ENCODE results near the gene NEDD4L. TPM values are rescaled to one million over a fixed set of nuclear protein-coding genes. Genes with fewer than 3 reads are reported as not detected.

Gene NEDD4L
- total and polyA plus RNA-seq, 2 experiments from 2014 or later = 36.2 to 72.3 TPM

- H4K20me1 ChIP-seq (replicated peaks; ENCODE audit: insufficient read depth) = no peaks in the 10 kb centered on the region; the same call in 1 of the 2 replicates
- Mint-ChIP-seq H3K27ac (no peak overlapping the region), H3K4me3 (no peak overlapping the region), H3K9me3 (no peaks in the 10 kb centered on the region), H3K27me3 (ENCODE audit: insufficient read depth, low read depth, poor library complexity) (peaks cover 7% of the 10 kb centered on the region), H3K36me3 (ENCODE audit: low read depth) (peaks cover 61% of the 10 kb centered on the region), H3K4me1 (peaks cover 5% of the 10 kb centered on the region; the same call in 2 of the 3 replicates)
- no peak for DNase-seq (ENCODE audit: low spot score)
- H3K27ac ChIP-seq (ENCODE audit: low read depth) = no peak overlapping the region
- no peaks in the 10 kb centered on the region for H3K79me2 ChIP-seq (replicated peaks; ENCODE audit: insufficient read depth)
- peaks cover 12% of the 10 kb centered on the region; the same call in 1 of the 2 replicates for H3K36me3 ChIP-seq (ENCODE audit: insufficient read depth)
- H3F3A ChIP-seq (replicated peaks; ENCODE audit: low read depth) = no peaks in the 10 kb centered on the region
- no peak for ATAC-seq
- no peaks in the 10 kb centered on the region for H3K27me3 ChIP-seq (ENCODE audit: insufficient read depth)
- no peaks in the 10 kb centered on the region for H3K9me2 ChIP-seq (ENCODE audit: insufficient read depth)
- H2AFZ ChIP-seq = no peak overlapping the region
- no peak overlapping the region for H3K4me2 ChIP-seq
- H3K4me1 ChIP-seq (ENCODE audit: insufficient read depth) = no peaks in the 10 kb centered on the region; the same call in 1 of the 2 replicates
- no peak overlapping the region for H3K4me3 ChIP-seq
- TF ChIP-seq EZH2 (IDR thresholded peaks at IDR 0.05; ENCODE audit: low read depth, unreplicated experiment) = no peak
- no peak for TF ChIP-seq NANOG (IDR thresholded peaks at IDR 0.05; ENCODE audit: borderline replicate concordance)
- TF ChIP-seq JUNB (IDR thresholded peaks at IDR 0.05; ENCODE audit: unreplicated experiment) = no peak
- no peak for TF ChIP-seq EZH2phosphoT487 (IDR thresholded peaks at IDR 0.05; ENCODE audit: unreplicated experiment)
- no peak for TF ChIP-seq ZNF331 (CRISPR knock-in tag; IDR thresholded peaks at IDR 0.05; ENCODE audit: low read depth)
- TF ChIP-seq CTCF (conservative IDR thresholded peaks at IDR 0.05; ENCODE audit: low read depth in 2 of 2) = no peak
- TF ChIP-seq STAT1 (IDR thresholded peaks at IDR 0.05; ENCODE audit: unreplicated experiment) = no peak
- TF ChIP-seq ETS1 (IDR thresholded peaks at IDR 0.05) = no peak
- TF ChIP-seq, protein P1, sequence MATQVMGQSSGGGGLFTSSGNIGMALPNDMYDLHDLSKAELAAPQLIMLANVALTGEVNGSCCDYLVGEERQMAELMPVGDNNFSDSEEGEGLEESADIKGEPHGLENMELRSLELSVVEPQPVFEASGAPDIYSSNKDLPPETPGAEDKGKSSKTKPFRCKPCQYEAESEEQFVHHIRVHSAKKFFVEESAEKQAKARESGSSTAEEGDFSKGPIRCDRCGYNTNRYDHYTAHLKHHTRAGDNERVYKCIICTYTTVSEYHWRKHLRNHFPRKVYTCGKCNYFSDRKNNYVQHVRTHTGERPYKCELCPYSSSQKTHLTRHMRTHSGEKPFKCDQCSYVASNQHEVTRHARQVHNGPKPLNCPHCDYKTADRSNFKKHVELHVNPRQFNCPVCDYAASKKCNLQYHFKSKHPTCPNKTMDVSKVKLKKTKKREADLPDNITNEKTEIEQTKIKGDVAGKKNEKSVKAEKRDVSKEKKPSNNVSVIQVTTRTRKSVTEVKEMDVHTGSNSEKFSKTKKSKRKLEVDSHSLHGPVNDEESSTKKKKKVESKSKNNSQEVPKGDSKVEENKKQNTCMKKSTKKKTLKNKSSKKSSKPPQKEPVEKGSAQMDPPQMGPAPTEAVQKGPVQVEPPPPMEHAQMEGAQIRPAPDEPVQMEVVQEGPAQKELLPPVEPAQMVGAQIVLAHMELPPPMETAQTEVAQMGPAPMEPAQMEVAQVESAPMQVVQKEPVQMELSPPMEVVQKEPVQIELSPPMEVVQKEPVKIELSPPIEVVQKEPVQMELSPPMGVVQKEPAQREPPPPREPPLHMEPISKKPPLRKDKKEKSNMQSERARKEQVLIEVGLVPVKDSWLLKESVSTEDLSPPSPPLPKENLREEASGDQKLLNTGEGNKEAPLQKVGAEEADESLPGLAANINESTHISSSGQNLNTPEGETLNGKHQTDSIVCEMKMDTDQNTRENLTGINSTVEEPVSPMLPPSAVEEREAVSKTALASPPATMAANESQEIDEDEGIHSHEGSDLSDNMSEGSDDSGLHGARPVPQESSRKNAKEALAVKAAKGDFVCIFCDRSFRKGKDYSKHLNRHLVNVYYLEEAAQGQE (IDR thresholded peaks at IDR 0.05; ENCODE audit: unreplicated experiment) = no peak
- no peak for TF ChIP-seq CREB1 (CRISPR knock-in tag; IDR thresholded peaks at IDR 0.05; ENCODE audit: low read depth)
- TF ChIP-seq ZNF114 (CRISPR knock-in tag; IDR thresholded peaks at IDR 0.05) = no peak
- TF ChIP-seq ZNF462 (CRISPR knock-in tag; IDR thresholded peaks at IDR 0.05) = no peak
- no peak for TF ChIP-seq POLR2AphosphoS5 (IDR thresholded peaks at IDR 0.05; ENCODE audit: low read depth)
Observed at GRCh38 chr18:58375051-58375450, 331.0 kb downstream of the NEDD4L start.
